ENCODE results near the gene ZBTB49. TPM values are rescaled to one million over a fixed set of nuclear protein-coding genes. Genes with fewer than 3 reads are reported as not detected.
A peak's percentile ranks its signal among the peaks of the same experiment; 100 is the strongest.

ZBTB49 gene
- total RNA-seq, 1 donor from 2014 or later, result 13.3 TPM

DNA sequence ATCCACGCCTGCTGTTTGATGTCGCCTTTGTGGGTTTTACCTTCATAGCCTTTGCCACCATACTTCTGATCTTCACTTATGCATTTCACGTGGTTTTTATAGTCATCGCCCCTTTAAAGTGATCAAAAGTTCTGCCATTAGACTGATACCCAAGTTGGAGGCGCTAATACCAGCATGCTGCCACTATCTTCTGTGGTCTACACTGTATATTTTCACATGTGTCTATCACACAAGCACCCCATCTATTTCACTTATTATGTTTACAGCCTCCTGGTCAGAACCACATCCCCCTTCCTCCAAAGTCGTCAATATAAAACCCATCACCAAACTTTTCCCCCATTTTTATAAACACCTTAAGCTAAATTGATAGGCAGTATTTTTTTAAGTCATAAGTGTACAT is 8.3 kb upstream of the ZBTB49 start:
- Mint-ChIP-seq H3K27me3 (ENCODE audit: unreplicated experiment) (no peaks in the 10 kb centered on the region), H3K27ac (ENCODE audit: unreplicated experiment) (no peak overlapping the region), H3K4me3 (ENCODE audit: unreplicated experiment) (peak overlapping the region; percentile 28), H3K4me1 (ENCODE audit: unreplicated experiment) (no peaks in the 10 kb centered on the region), H3K9me3 (ENCODE audit: unreplicated experiment) (no peaks in the 10 kb centered on the region), H3K36me3 (ENCODE audit: low read depth, unreplicated experiment) (peaks cover 22% of the 10 kb centered on the region)
- TF ChIP-seq, protein P1, sequence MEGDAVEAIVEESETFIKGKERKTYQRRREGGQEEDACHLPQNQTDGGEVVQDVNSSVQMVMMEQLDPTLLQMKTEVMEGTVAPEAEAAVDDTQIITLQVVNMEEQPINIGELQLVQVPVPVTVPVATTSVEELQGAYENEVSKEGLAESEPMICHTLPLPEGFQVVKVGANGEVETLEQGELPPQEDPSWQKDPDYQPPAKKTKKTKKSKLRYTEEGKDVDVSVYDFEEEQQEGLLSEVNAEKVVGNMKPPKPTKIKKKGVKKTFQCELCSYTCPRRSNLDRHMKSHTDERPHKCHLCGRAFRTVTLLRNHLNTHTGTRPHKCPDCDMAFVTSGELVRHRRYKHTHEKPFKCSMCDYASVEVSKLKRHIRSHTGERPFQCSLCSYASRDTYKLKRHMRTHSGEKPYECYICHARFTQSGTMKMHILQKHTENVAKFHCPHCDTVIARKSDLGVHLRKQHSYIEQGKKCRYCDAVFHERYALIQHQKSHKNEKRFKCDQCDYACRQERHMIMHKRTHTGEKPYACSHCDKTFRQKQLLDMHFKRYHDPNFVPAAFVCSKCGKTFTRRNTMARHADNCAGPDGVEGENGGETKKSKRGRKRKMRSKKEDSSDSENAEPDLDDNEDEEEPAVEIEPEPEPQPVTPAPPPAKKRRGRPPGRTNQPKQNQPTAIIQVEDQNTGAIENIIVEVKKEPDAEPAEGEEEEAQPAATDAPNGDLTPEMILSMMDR (IDR thresholded peaks at IDR 0.05; ENCODE audit: unreplicated experiment), result no peak
- no peak for DNase-seq (ENCODE audit: low spot score)

DNA sequence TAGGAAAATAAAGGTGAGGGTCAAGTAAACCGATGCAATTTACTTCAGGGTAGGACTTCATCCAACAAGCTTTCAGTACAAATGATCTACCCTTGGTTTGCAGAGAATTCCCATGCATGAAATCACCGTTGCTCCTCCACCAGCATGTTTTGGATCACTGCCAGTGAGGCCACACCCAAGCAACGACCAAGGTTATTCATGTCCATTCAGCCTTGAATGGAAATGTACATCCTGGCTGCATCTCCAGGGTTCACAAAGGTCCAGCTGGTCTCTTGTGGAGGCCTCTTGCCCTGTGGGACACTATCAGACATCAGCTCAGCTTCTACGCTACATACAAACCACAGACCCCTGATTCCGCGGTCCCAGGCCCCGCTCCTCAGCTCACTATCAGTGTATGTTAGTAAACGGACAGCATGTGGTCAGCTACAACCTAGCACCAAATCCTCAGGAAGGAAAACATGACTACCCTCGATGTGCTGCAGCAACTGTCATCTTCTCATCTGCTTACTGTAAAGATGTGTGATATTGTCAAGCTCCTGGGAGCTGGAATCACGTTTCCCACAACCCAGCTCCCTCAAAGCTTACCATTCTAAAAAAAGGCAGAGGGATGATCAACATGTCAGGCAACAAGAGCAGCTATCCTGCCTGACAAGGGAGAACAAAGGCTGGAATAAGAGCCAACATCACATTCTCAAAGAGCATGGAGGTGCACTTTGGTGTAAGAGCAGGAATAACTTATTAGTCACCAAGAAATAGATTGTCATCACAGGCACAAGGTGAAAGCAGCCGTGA is 5.0 kb upstream of the ZBTB49 start:
- Mint-ChIP-seq H3K27ac (ENCODE audit: unreplicated experiment) (peak overlapping the region; percentile 32), H3K36me3 (ENCODE audit: low read depth, unreplicated experiment) (peaks cover 18% of the 10 kb centered on the region), H3K9me3 (ENCODE audit: unreplicated experiment) (no peaks in the 10 kb centered on the region), H3K4me1 (ENCODE audit: unreplicated experiment) (peaks cover 10% of the 10 kb centered on the region), H3K27me3 (ENCODE audit: unreplicated experiment) (no peaks in the 10 kb centered on the region), H3K4me3 (ENCODE audit: unreplicated experiment) (no peak overlapping the region)
- no peak for DNase-seq (ENCODE audit: low spot score)
- TF ChIP-seq, protein P1 (IDR thresholded peaks at IDR 0.05; ENCODE audit: unreplicated experiment), result no peak

DNA sequence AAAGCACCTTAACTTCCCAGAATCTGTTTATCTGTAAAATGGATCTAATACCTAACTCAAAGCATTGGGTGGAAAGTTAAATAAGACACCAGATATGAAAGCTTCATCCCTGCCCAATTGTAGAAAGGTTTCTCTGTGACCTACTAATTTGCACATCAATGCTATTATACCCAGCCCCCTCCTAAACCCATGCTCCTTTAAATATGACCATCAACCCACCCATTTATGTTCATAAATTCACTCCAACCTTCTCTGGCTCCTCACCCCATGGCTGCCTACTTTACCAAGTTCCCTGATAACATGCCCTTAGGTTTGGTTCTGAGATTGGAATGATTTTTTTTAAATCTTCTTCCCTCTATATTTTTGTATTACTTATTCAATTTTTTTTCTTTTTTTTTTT is 2.0 kb upstream of the ZBTB49 start:
- Mint-ChIP-seq H3K36me3 (ENCODE audit: low read depth, unreplicated experiment) (peaks cover 13% of the 10 kb centered on the region), H3K27me3 (ENCODE audit: unreplicated experiment) (peaks cover 3% of the 10 kb centered on the region), H3K9me3 (ENCODE audit: unreplicated experiment) (no peaks in the 10 kb centered on the region), H3K27ac (ENCODE audit: unreplicated experiment) (no peak overlapping the region), H3K4me3 (ENCODE audit: unreplicated experiment) (no peak overlapping the region), H3K4me1 (ENCODE audit: unreplicated experiment) (peaks cover 24% of the 10 kb centered on the region)
- TF ChIP-seq, protein P1 (IDR thresholded peaks at IDR 0.05; ENCODE audit: unreplicated experiment), result no peak
- no peak for DNase-seq (ENCODE audit: low spot score)

DNA sequence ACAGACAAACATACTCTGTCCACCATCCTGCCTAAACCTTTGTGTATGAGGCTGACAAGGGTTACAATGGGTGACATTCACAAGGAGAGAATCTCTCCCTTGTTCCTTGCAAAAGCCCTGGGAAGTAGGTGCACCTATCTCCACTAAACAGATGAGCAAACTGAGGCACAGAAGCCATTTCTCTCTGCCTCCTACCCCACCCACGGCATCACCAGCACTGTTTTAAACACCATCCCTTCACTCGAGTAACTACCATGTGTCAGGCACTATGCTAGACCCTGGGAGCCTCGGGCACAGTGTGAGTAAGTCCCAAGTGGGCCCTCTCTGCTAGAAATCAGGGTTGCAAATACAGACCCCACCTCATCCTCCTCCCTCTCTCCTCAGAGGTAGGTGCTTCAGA is 996 bp upstream of the ZBTB49 start:
- Mint-ChIP-seq H3K27me3 (ENCODE audit: unreplicated experiment) (peaks cover 3% of the 10 kb centered on the region), H3K36me3 (ENCODE audit: low read depth, unreplicated experiment) (peaks cover 8% of the 10 kb centered on the region), H3K27ac (ENCODE audit: unreplicated experiment) (peak overlapping the region; percentile 18), H3K4me1 (ENCODE audit: unreplicated experiment) (peaks cover 24% of the 10 kb centered on the region), H3K9me3 (ENCODE audit: unreplicated experiment) (no peaks in the 10 kb centered on the region), H3K4me3 (ENCODE audit: unreplicated experiment) (peak overlapping the region; percentile 98)
- no peak for DNase-seq (ENCODE audit: low spot score)
- TF ChIP-seq, protein P1 (IDR thresholded peaks at IDR 0.05; ENCODE audit: unreplicated experiment), result no peak

DNA sequence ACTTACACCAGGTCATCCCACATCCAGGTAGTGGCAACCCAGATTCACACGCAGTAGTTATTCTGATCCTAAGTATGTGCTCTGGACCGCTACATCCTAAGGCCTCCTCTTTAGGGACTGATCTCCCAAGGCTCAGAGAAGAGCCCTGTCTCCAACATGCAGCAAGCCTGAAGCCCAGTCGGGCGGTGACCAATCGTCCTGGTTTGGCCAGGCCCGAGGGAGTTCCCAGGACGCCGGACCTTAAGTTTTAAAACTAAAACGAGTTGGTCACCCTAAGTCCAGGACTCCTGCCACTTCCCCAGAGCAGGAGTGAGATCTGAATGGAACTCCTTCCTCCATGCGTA is 482 bp upstream of the ZBTB49 start:
- Mint-ChIP-seq H3K27ac (ENCODE audit: unreplicated experiment) (peak overlapping the region; percentile 36), H3K27me3 (ENCODE audit: unreplicated experiment) (peaks cover 3% of the 10 kb centered on the region), H3K36me3 (ENCODE audit: low read depth, unreplicated experiment) (peaks cover 6% of the 10 kb centered on the region), H3K4me1 (ENCODE audit: unreplicated experiment) (peaks cover 24% of the 10 kb centered on the region), H3K9me3 (ENCODE audit: unreplicated experiment) (no peaks in the 10 kb centered on the region), H3K4me3 (ENCODE audit: unreplicated experiment) (peak overlapping the region; percentile 98)
- TF ChIP-seq, protein P1 (IDR thresholded peaks at IDR 0.05; ENCODE audit: unreplicated experiment), result no peak
- no peak for DNase-seq (ENCODE audit: low spot score)
